ENCODE measurements around the gene CSTPP1.
"Not testable (repeated sequence)": the region's sequence is repeated elsewhere in the genome, so short reads cannot be mapped to it uniquely, and the experiment has no call there.

The CSTPP1 gene

DNA sequence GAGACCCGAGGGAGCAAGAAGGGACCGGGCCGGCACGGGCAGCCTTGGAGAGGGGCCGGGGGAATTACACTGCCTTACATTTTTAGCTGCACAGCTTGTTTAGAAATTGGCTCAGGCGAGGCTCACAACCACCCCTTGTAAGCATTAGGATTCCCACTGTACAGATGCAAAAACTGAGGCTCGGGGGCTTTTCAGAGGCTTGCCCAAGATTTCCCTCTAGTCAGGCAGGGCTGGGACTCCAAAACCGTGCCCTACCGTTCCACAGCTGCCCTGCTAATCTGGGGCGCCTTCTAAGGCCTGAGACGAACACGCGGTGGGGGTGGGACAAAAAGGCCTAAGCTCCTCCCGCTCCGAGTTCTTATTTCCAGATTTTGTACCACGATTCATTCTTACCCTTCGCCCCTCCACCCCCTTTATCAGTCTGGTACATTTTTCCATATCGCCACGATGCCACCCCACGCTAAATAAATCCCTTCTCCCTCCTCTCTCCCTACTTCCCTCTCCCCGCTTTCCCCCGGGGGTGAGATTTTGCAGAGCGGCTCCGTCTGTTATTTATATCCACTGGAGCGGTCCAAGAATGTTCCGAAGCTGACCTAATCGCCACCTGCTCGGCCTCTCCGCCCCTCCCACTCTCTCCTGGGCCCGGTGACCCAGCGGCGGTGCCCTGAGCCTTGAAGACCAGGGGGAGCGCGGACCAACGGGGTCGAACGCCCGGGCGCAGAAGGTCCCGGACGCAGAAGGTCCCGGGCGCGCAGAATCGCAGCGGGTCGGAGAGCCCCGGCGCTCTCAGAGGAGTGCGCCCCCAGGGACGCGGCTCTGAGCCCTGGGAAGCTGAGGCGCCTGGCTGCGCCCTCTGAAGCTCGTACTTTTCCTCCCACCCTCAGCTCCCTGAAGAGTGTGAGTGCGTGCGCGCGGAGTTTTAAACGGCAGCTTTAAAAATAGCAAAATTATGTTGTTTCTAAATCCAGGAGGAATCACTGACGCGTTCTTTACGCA lies 250.4 kb downstream of the CSTPP1 start:
- Histone ChIP-seq H3K4me1 (peaks cover 33 to 64% (median 53%) of the 10 kb centered on the region in 10 experiments), H3K4me2 (peak overlapping the region; percentile 80 to 100 (median 97)), H3K27me3 (peaks cover 0 to 7% (median 0%) of the 10 kb centered on the region in 11 experiments; a peak in 3 of 22 replicates), H3K4me3 (peak overlapping the region; percentile 64 to 83 (median 76)), H3K36me3 (peaks cover 0 to 11% (median 5%) of the 10 kb centered on the region in 11 experiments; a peak in 5 of 22 replicates), H4K20me1 (peaks cover 0 to 22% (median 0%) of the 10 kb centered on the region in 11 experiments; a peak in 7 of 22 replicates), H3K27ac (peak overlapping the region in 9 of 11 experiments; percentile 31 to 84 (median 81); a peak in 18 of 22 replicates), H3K9me3 (replicated peaks in 1 of 11) (no peaks in the 10 kb centered on the region), H3K9ac (peak overlapping the region; percentile 45 to 91 (median 85); a peak in 21 of 22 replicates)
- TF ChIP-seq Cebpa-rat (IDR thresholded peaks at IDR 0.05): no peak

DNA sequence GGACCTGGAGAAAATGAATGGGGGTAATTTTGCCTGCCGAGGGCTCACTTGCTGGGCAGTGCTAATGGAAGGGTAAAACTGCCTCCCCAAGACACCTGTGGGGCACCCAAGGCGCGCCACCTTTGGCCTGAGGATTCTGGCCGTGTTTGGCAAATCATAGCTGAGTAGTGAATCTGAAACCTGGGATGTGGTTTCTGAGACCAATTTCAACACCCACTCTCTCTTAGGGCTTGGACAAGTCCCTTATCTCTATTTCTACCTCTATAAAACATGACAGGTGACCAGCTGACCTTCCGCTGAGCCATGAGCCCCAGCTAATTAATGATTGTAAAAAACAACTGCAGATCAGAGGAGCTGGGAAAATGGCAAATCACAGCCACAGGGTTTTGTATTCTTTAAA lies 251.2 kb downstream of the CSTPP1 start:
- Histone ChIP-seq H3K4me2 (peak overlapping the region; percentile 80 to 100 (median 97)), H3K4me1 (peaks cover 33 to 58% (median 53%) of the 10 kb centered on the region in 10 experiments), H3K4me3 (peak overlapping the region; percentile 64 to 83 (median 76)), H4K20me1 (peaks cover 0 to 22% (median 0%) of the 10 kb centered on the region in 11 experiments; a peak in 7 of 22 replicates), H3K36me3 (peaks cover 0 to 6% (median 0%) of the 10 kb centered on the region in 11 experiments; a peak in 2 of 22 replicates), H3K27ac (peak overlapping the region in 7 of 11 experiments; percentile 44 to 84 (median 82); a peak in 8 of 22 replicates), H3K9me3 (replicated peaks in 1 of 11) (no peaks in the 10 kb centered on the region), H3K9ac (peak overlapping the region in 10 of 11 experiments; percentile 74 to 91 (median 85); a peak in 19 of 22 replicates), H3K27me3 (peaks cover 0 to 7% (median 0%) of the 10 kb centered on the region in 11 experiments; a peak in 3 of 22 replicates)
- TF ChIP-seq Cebpa-rat (IDR thresholded peaks at IDR 0.05): no peak

DNA sequence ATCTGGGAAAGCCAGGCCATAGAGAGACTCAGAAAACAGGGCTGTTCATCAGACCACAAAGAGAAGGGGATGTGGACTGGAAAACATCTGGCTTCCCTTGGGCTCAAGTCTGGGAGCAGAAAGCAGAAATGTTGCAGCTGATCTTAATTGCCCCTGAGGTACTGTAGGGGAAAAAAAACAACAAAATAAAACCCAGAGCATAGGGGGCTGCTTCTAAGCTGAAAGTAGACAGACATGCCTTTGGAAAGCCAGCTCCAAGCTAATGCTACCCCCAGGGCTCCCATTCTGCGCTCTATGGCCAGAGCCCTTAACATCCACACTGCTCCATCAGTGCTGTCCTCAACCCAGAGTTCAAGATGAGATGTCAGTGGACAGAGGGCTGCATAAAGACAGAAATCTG lies 251.7 kb downstream of the CSTPP1 start:
- H4K20me1 ChIP-seq: peaks cover 0 to 22% (median 0%) of the 10 kb centered on the region in 11 experiments; a peak in 7 of 22 replicates
- peaks cover 30 to 54% (median 50%) of the 10 kb centered on the region in 10 experiments for H3K4me1 ChIP-seq
- no peaks in the 10 kb centered on the region for H3K9me3 ChIP-seq (replicated peaks in 1 of 11)
- peaks cover 0 to 7% (median 0%) of the 10 kb centered on the region in 11 experiments; a peak in 3 of 22 replicates for H3K27me3 ChIP-seq
- TF ChIP-seq Cebpa-rat (IDR thresholded peaks at IDR 0.05): no peak
- H3K27ac ChIP-seq: 0 out of 22 replicates have a peak overlapping the region, but pooled peaks of 1 of the 11 experiments have one; percentile 84
- H3K4me2 ChIP-seq: peak overlapping the region in 10 of 11 experiments; percentile 80 to 100 (median 98); a peak in 19 of 22 replicates
- H3K36me3 ChIP-seq: peaks cover 0 to 3% (median 0%) of the 10 kb centered on the region in 11 experiments; a peak in 1 of 22 replicates
- H3K9ac ChIP-seq: peak overlapping the region in 5 of 11 experiments; percentile 74 to 91 (median 88); a peak in 6 of 22 replicates
- H3K4me3 ChIP-seq: no peak overlapping the region

DNA sequence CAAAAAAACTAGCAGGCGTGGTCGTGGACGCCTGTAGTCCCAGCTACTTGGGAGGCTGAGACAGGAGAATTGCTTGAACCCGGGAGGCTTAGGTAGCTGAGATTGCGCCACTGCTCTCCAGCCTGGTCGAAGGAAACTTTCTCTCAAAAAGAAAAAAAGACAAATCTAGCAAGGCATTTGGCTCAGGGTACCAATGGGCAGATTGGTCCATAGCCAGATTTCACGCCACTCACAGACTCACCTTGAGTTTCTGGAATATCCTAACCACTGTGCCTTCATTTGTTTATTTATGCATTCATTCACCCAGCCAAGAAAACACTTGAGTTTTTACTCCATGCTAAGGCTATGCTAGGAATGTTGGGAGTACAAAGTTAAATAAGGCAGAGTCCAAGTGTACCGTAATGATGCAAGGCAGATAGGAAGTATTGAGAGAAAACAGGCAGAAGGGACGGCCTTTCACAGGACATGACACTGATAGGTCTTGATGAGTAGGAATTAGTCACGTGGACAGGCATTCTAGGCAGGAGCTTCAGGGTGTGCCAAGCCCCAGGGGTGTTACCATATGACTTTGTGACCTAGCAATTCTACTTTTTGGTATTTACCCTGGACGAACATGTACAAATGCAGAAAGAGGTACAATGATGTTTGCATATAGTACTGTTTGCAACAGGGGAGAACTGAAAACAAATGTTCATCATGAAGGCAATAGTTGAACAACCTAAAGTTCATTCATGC lies 252.7 kb downstream of the CSTPP1 start:
- peaks cover 0 to 7% (median 0%) of the 10 kb centered on the region in 11 experiments; a peak in 3 of 22 replicates for H3K27me3 ChIP-seq
- peaks cover 0 to 11% (median 0%) of the 10 kb centered on the region in 11 experiments; a peak in 6 of 22 replicates for H4K20me1 ChIP-seq
- H3K4me2 ChIP-seq: peak overlapping the region in 1 of 11 experiments; percentile 99; a peak in 1 of 22 replicates
- no peaks in the 10 kb centered on the region for H3K9me3 ChIP-seq (replicated peaks in 1 of 11)
- peaks cover 20 to 44% (median 40%) of the 10 kb centered on the region in 10 experiments for H3K4me1 ChIP-seq
- H3K36me3 ChIP-seq: no peaks in the 10 kb centered on the region
- no peak overlapping the region for H3K9ac ChIP-seq
- no peak for TF ChIP-seq Cebpa-rat (IDR thresholded peaks at IDR 0.05)
- no peak overlapping the region for H3K27ac ChIP-seq
- no peak overlapping the region for H3K4me3 ChIP-seq

DNA sequence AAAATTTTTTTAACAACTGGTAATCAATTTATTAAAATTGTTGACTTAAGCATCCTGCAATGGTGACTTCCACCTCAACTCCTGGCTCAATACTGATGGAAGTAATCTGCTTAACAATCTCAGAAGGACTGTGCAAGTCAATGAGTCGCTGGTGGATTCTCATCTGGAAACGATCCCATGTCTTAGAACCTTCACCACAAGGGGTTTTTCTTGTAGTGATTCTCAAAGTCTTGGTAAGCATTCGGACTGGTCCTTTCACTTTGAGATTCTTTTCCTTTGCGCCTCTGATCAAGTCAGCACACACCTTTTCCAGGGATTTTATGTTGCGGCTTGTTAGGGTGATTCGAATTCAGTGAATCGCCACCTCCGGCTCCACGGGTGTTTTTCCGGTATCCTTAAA lies 254.6 kb downstream of the CSTPP1 start:
- H3K9ac ChIP-seq; H3K36me3 ChIP-seq; H4K20me1 ChIP-seq; H3K27ac ChIP-seq; H3K9me3 ChIP-seq (replicated peaks in 1 of 11); H3K27me3 ChIP-seq; H3K4me3 ChIP-seq; H3K4me2 ChIP-seq: not testable (repeated sequence)
- peaks cover 4 to 28% (median 22%) of the 10 kb centered on the region in 10 experiments; a peak in 19 of 20 replicates for H3K4me1 ChIP-seq

DNA sequence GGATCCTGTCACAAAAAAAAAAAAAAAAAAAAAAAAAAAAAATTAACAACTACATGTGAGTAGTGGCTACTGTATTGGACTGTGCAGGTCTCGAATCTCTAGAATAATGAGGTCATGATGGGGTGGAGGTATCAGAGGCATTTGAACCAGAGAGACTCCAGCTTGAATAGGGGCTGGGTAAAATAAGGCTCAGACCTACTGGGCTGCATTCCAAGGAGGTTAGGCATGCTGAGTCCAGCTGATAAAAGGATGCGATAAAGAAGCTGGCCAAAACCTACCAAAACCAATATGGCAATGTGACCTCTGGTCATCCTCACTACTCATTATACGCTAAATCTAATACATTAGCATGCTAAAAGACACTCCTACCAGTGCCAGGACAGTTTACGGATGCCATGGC lies 255.6 kb downstream of the CSTPP1 start:
- Histone ChIP-seq H3K9ac (no peak overlapping the region), H3K27ac (no peak overlapping the region), H3K4me3 (no peak overlapping the region), H3K4me1 (peaks cover 0 to 22% (median 15%) of the 10 kb centered on the region in 10 experiments; a peak in 18 of 20 replicates), H4K20me1 (no peaks in the 10 kb centered on the region), H3K4me2 (no peak overlapping the region), H3K27me3 (peaks cover 0 to 5% (median 0%) of the 10 kb centered on the region in 11 experiments; a peak in 3 of 22 replicates), H3K9me3 (replicated peaks in 1 of 11) (no peaks in the 10 kb centered on the region), H3K36me3 (no peaks in the 10 kb centered on the region)
- TF ChIP-seq Cebpa-rat (IDR thresholded peaks at IDR 0.05): no peak

DNA sequence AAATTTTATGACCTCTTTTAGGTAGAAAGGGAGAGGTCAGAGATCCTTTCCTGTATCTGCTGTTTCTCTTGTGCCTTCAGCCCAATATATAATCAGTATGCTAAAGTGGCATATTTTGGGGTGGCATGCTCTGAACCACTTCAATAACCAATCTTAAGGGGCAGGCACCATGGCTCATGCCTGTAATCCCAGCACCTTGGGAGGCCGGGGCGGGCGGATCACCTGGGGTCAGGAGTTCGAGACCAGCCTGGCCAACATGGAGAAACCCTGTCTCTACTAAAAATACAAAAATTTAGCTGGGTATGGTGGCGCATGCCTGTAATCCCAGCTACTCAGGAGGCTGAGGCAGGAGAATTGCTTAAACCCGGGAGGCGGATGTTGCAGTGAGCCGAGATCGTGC lies 261.6 kb downstream of the CSTPP1 start:
- H3K4me2 ChIP-seq; H3K4me1 ChIP-seq; H3K9ac ChIP-seq; H3K4me3 ChIP-seq; H3K27me3 ChIP-seq; H4K20me1 ChIP-seq; H3K9me3 ChIP-seq (replicated peaks in 1 of 11); H3K27ac ChIP-seq; H3K36me3 ChIP-seq: not testable (repeated sequence)

DNA sequence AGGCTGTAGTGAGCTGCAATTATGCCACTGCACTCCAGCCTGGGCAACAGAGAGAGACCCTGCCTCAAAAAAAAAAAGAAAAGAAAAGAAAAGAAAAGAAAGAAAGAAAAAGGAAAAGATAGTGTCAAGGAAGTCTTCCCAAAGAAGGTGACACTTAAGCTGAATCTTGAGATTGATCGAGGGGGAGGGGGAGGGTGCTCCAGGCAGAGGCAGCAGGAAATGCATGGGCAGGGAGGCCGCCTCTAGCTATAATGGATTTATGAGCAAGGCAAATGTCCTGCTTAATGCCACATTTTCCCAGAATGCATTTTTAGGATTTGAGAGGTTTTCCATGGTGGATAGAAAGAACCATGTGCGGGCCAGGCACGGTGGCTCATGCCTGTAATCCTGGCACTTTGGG lies 264.5 kb downstream of the CSTPP1 start:
- no peak overlapping the region for H3K4me3 ChIP-seq
- peaks cover 0 to 9% (median 0%) of the 10 kb centered on the region in 10 experiments; a peak in 3 of 20 replicates for H3K4me1 ChIP-seq
- no peak for TF ChIP-seq Cebpa-rat (IDR thresholded peaks at IDR 0.05)
- no peaks in the 10 kb centered on the region for H3K27me3 ChIP-seq
- H3K36me3 ChIP-seq: no peaks in the 10 kb centered on the region
- H3K27ac ChIP-seq: no peak overlapping the region
- no peak overlapping the region for H3K4me2 ChIP-seq
- H3K9me3 ChIP-seq (replicated peaks in 1 of 11): no peaks in the 10 kb centered on the region
- no peaks in the 10 kb centered on the region for H4K20me1 ChIP-seq
- no peak overlapping the region for H3K9ac ChIP-seq
